NCI-H226 (cell line): ENCODE measurements around the gene EXOC7.

Source experiments
- DNase-seq: peaks from one replicate; pipeline ENCODE4 v3.0.0-alpha.2; 2015

EXOC7 gene

GRCh38 chr17:76039121-76039520 lies 64.5 kb downstream of the EXOC7 start:
- no peak for DNase-seq

- DNase-seq = no peak
Observed at GRCh38 chr17:76038050-76038449, 65.5 kb downstream of the EXOC7 start.

- DNase-seq = no peak
Observed at GRCh38 chr17:76036497-76037261, 66.9 kb downstream of the EXOC7 start.

GRCh38 chr17:76034428-76035350 lies 68.9 kb downstream of the EXOC7 start:
- DNase-seq = no peak

GRCh38 chr17:76033139-76033538 lies 70.4 kb downstream of the EXOC7 start:
- no peak for DNase-seq

GRCh38 chr17:76032780-76033108 lies 70.8 kb downstream of the EXOC7 start:
- DNase-seq = no peak

GRCh38 chr17:76032073-76032779 lies 71.4 kb downstream of the EXOC7 start:
- DNase-seq = no peak
